Keratinocyte (primary cell): ENCODE data around the gene RABEP1. TPM values are rescaled to one million over a fixed set of nuclear protein-coding genes. Genes with fewer than 3 reads are reported as not detected.

Experiments used
- DNase-seq: peaks from one replicate; pipeline ENCODE4 v3.0.0-alpha.2; 2011; ENCODE audit warnings: low read depth, missing footprints, low spot score
- FAIRE-seq: peaks from 2 replicates; lab custom pipeline; 2011; peaks lifted over from hg19 to GRCh38; lab: Jason Lieb, UNC
- H2AFZ ChIP-seq: 2 replicates; pipeline ENCODE4 v1.6.0; 2012; ENCODE audit warnings: low read length, control low read depth, inconsistent platforms; ENCODE audit not compliant: control insufficient read depth
- H3K27ac ChIP-seq: 2 replicates; pipeline ENCODE4 v1.5.1; 2011; ENCODE audit warnings: low read length; ENCODE audit not compliant: control insufficient read depth, insufficient read depth
- H3K27me3 ChIP-seq: 3 replicates; pipeline ENCODE4 v1.6.0; 2011; ENCODE audit warnings: low read length; ENCODE audit not compliant: control insufficient read depth, insufficient read depth; ENCODE audit errors: extremely low read depth
- H3K36me3 ChIP-seq, 2 experiments: 2 replicates in 1 of 2; 3 replicates in 1 of 2; pipeline ENCODE4 v1.5.1; 2011; ENCODE audit warnings: low read length in 2 of 2, mild to moderate bottlenecking in 1 of 2; ENCODE audit not compliant: control insufficient read depth in 2 of 2, insufficient read depth in 2 of 2; ENCODE audit errors: extremely low read depth in 1 of 2
- H3K4me1 ChIP-seq: 3 replicates; pipeline ENCODE4 v1.5.1; 2011; ENCODE audit warnings: low read length; ENCODE audit not compliant: control insufficient read depth, insufficient read depth; ENCODE audit errors: extremely low read depth
- H3K4me2 ChIP-seq: 3 replicates; pipeline ENCODE4 v1.6.0; 2011; ENCODE audit warnings: low read depth, low read length; ENCODE audit not compliant: control insufficient read depth, insufficient read depth; ENCODE audit errors: extremely low read depth
- H3K4me3 ChIP-seq, 3 experiments: fragments of 200-600 bp in 1 of 3; sonication (generic) in 1 of 3; 2 replicates in 2 of 3; 3 replicates in 1 of 3; pipeline ENCODE4 v1.5.1; 2011 to 2016; ENCODE audit warnings: low read length in 3 of 3, mild to moderate bottlenecking in 3 of 3, control low read depth in 2 of 3, inconsistent platforms in 1 of 3, low read depth in 1 of 3, mixed read lengths in 1 of 3, mixed run types in 1 of 3, moderate library complexity in 1 of 3; ENCODE audit not compliant: control insufficient read depth in 2 of 3, insufficient read depth in 2 of 3; ENCODE audit errors: extremely low read depth in 1 of 3
- H3K79me2 ChIP-seq: 2 replicates; pipeline ENCODE4 v1.6.0; 2012; ENCODE audit warnings: low read length; ENCODE audit not compliant: control insufficient read depth, insufficient read depth
- H3K9ac ChIP-seq: 3 replicates; pipeline ENCODE4 v1.6.0; 2011; ENCODE audit warnings: low read length; ENCODE audit not compliant: control insufficient read depth, insufficient read depth; ENCODE audit errors: extremely low read depth
- H3K9me1 ChIP-seq: 3 replicates; pipeline ENCODE4 v1.6.0; 2011; ENCODE audit warnings: low read length; ENCODE audit not compliant: control insufficient read depth, insufficient read depth; ENCODE audit errors: extremely low read depth
- H3K9me3 ChIP-seq: 2 replicates; pipeline ENCODE4 v1.5.1; 2012; ENCODE audit warnings: low read depth, low read length; ENCODE audit not compliant: control insufficient read depth
- H4K20me1 ChIP-seq: 3 replicates; pipeline ENCODE4 v1.6.0; 2011; ENCODE audit warnings: low read length; ENCODE audit not compliant: control insufficient read depth, insufficient read depth; ENCODE audit errors: extremely low read depth
- EZH2 ChIP-seq: IDR thresholded peaks from one replicate; pipeline ENCODE4 v1.6.1; 2012; ENCODE audit warnings: inconsistent platforms, mild to moderate bottlenecking, low read length, moderate library complexity
- dilution Hi-C: fragments of 300-500 bp; cut with MboI; formaldehyde crosslinking; loops from one replicate; pipeline ENCODE4 v1.7.0; 2020; ENCODE audit warnings: low sequenced_read_pairs; ENCODE audit not compliant: extremely low pct_ligation_motif_present
- polyA plus RNA-seq, 5 experiments: library from polyadenylated mRNA; depleted of rRNA in 3 of 5; stranded (reverse) in 3 of 5; stranded (forward) in 1 of 5; unstranded in 1 of 5; fragments of >200 nt; gene quantifications; 1 replicate in 1 of 5; 2 replicates in 3 of 5; 3 replicates in 1 of 5; pipeline versions ENCODE4 v1.2.1 to v1.2.3, GENCODE V29; 2011 to 2012; ENCODE audit warnings: missing spikeins in 2 of 5, low read depth in 1 of 5, low replicate concordance in 1 of 5
- TF ChIP-seq, protein P1 (sequence below), 3 experiments: IDR thresholded peaks in 1 of 3; conservative IDR thresholded peaks in 1 of 3; optimal IDR thresholded peaks in 1 of 3; 2 replicates in 2 of 3; 3 replicates in 1 of 3; pipeline versions ENCODE3 to v1.5.1; 2011; ENCODE audit warnings: low read length in 3 of 3, mild to moderate bottlenecking in 3 of 3, moderate library complexity in 2 of 3, control low read depth in 1 of 3, inconsistent platforms in 1 of 3; ENCODE audit not compliant: insufficient read depth in 2 of 3; ENCODE audit errors: extremely low read depth in 1 of 3

RABEP1 gene
- polyA plus RNA-seq, 1 donor (not counting 4 experiments of a cell fraction or from before 2014, with no cell fraction given), result 27.1 TPM

DNA sequence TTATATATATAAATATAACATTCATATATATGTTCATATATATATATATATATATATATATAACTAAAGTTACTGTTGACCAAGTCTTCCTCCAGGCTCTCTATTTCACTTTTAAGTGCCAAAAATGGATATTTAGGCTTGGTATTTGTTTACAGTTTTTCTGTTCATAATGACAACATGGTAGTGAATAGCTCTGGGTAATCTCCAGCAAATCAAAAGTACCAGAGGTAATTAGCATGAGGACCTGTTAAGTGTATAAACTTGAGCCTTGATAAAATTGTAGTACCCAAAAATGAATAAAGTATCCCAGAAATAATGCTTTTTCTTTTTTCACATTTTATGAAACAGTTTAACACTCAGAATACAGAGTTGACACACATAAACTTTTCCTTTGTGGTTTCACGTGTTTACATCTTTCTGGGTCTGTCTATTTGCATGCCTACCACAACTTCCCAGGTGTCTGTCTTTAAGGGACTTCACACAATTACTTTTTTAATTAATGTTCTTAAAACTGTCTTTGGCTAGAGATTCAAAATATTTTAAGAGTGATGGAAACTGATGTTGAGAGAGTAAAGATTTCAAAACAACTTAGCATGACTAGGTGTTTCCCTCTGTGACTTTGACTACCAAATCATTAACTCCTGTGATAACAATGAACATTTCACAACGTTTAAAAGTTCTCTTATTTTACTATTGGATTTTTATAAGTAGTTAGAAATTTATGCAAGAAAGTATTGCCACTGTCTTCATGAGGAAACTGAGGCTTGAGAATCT, 47.9 kb downstream of the RABEP1 start:
- no peak overlapping the region for H3K4me3 ChIP-seq
- dilution Hi-C loops, result no loop called here
- TF ChIP-seq, protein P1, sequence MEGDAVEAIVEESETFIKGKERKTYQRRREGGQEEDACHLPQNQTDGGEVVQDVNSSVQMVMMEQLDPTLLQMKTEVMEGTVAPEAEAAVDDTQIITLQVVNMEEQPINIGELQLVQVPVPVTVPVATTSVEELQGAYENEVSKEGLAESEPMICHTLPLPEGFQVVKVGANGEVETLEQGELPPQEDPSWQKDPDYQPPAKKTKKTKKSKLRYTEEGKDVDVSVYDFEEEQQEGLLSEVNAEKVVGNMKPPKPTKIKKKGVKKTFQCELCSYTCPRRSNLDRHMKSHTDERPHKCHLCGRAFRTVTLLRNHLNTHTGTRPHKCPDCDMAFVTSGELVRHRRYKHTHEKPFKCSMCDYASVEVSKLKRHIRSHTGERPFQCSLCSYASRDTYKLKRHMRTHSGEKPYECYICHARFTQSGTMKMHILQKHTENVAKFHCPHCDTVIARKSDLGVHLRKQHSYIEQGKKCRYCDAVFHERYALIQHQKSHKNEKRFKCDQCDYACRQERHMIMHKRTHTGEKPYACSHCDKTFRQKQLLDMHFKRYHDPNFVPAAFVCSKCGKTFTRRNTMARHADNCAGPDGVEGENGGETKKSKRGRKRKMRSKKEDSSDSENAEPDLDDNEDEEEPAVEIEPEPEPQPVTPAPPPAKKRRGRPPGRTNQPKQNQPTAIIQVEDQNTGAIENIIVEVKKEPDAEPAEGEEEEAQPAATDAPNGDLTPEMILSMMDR (optimal IDR thresholded peaks at IDR 0.05 in 1 of 3, IDR thresholded peaks at IDR 0.05 in 1 of 3, conservative IDR thresholded peaks at IDR 0.05 in 1 of 3; ENCODE audit: extremely low read depth in 1 of 3, insufficient read depth in 2 of 3, low read length in 3 of 3), result no peak
- TF ChIP-seq EZH2, result no peak
- H3K9me3 ChIP-seq, result no peaks in the 10 kb centered on the region
- peaks cover 23% of the 10 kb centered on the region for H3K79me2 ChIP-seq
- peaks cover 0 to 6% of the 10 kb centered on the region in 2 experiments for H3K36me3 ChIP-seq
- no peak overlapping the region for H3K4me2 ChIP-seq
- no peaks in the 10 kb centered on the region for H3K27me3 ChIP-seq
- no peaks in the 10 kb centered on the region for H4K20me1 ChIP-seq
- FAIRE-seq (no peak), DNase-seq (no peak)
- H2AFZ ChIP-seq, result no peak overlapping the region
- H3K4me1 ChIP-seq, result peaks cover 10% of the 10 kb centered on the region
- H3K27ac ChIP-seq, result no peak overlapping the region
- H3K9ac ChIP-seq, result no peak overlapping the region
- no peaks in the 10 kb centered on the region for H3K9me1 ChIP-seq

GRCh38 chr17:5330981-5331380, 48.9 kb downstream of the RABEP1 start:
- peaks cover 0 to 6% of the 10 kb centered on the region in 2 experiments for H3K36me3 ChIP-seq
- H3K9me3 ChIP-seq, result no peaks in the 10 kb centered on the region
- H4K20me1 ChIP-seq, result no peaks in the 10 kb centered on the region
- no peaks in the 10 kb centered on the region for H3K9me1 ChIP-seq
- no peak overlapping the region for H2AFZ ChIP-seq
- H3K4me3 ChIP-seq, result no peak overlapping the region
- no peak for DNase-seq
- no peak overlapping the region for H3K4me2 ChIP-seq
- dilution Hi-C loops, result no loop called here
- H3K27me3 ChIP-seq, result no peaks in the 10 kb centered on the region
- H3K4me1 ChIP-seq, result peaks cover 10% of the 10 kb centered on the region
- H3K79me2 ChIP-seq, result peaks cover 20% of the 10 kb centered on the region
- no peak for TF ChIP-seq EZH2
- TF ChIP-seq, protein P1 (optimal IDR thresholded peaks at IDR 0.05 in 1 of 3, IDR thresholded peaks at IDR 0.05 in 1 of 3, conservative IDR thresholded peaks at IDR 0.05 in 1 of 3; ENCODE audit: extremely low read depth in 1 of 3, insufficient read depth in 2 of 3, low read length in 3 of 3), result no peak
- FAIRE-seq, result no peak
- no peak overlapping the region for H3K27ac ChIP-seq
- H3K9ac ChIP-seq, result no peak overlapping the region
